GM18520 (cell line): Measurements from ENCODE around the gene ENOX1.

ENCODE experiments used
- ATAC-seq: cut with Tn5 transposase; IDR thresholded peaks from one replicate; pipeline ENCODE4 v1.9.1; 2021; ENCODE audit not compliant: unreplicated experiment

Gene ENOX1

DNA sequence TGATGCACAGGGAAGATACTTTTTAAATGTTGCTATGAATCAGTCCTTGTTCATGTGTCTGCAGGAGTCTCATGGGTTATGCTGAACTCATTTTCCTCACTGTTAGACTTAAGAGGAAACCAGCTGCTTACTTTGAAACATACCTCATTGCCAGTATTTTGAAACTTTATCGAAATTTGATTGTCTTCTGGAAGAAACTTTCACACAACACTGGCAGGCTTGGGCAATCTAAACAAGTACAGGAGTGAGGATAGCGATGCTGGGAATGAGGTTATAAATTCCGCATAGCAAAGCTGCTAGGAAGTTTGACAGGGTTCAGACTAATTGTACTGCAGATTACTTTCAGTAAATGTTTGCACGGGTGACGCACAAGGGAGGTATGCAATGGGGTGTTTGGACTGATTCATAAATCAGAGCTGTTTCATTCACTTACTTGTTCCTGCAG, 517.7 kb downstream of the ENOX1 start:
- no peak for ATAC-seq

DNA sequence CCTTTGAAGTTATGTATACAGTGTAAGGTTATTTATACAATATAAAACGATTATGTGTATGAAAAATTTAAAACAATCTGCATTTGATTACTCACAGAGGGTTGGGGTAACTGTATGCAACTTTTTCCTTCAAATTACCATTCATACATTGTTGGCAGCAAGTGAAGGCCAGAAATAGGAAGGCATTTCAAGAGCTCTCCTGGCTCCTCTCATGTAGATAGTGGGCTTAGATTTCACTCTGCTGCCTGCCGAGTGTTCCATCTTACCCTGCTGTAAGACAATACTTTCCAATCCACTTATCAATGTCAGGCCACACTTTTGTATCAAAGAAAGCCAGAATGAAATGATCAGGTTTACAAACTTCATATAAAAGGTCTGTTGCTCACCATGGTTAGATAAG, 518.1 kb downstream of the ENOX1 start:
- ATAC-seq, result no peak

DNA sequence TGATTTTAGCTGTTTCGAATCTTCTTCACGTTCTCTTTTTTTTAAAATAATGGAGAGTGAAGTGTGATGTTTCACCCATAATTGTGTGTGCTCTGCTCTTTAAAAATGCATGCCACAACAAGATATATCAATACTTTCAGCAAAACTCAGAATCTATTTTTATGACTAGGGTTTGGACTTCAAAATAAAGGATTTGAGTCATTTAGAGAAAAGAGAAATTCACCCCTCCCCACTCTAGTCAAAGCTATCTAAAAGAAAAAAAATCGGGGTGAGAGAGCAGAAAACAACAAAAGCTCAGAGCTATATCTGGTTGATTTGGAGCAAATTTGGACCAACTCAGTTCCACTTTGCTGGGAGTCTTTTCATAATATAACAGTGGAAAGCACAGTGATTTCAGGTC, 518.9 kb downstream of the ENOX1 start:
- no peak for ATAC-seq

DNA sequence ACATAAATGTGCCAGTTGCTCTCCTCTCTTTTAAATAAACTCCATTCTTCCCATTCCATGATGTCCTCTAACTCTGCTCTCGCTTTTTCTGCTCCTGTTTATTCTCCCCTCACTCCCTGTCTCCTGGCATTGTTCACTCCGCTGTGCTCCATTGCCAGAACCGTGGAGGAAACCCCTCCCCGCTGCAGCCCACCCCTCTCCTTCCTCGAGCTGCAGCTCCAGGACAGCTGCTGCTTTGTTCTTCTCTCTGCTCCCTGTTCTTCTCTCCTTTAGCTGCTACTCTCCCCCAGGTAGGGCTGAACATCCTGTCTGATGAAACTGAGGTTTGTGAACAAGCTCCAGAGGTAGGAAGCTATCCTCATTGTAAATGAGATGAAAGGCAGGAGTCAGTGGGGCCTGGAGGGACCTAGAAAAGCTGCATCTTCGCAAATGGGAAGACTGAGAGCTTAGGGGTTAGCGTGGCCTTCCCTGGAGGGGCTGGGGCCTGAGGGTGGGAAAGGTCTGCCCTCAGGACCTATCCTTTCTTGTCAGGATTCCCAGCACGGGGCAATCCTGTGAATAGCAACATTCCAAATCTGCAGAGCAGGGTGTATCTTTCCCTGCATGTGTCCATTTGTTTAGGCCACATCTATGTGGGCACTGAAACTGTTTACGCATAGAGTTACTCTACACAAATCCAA, 519.7 kb downstream of the ENOX1 start:
- no peak for ATAC-seq

DNA sequence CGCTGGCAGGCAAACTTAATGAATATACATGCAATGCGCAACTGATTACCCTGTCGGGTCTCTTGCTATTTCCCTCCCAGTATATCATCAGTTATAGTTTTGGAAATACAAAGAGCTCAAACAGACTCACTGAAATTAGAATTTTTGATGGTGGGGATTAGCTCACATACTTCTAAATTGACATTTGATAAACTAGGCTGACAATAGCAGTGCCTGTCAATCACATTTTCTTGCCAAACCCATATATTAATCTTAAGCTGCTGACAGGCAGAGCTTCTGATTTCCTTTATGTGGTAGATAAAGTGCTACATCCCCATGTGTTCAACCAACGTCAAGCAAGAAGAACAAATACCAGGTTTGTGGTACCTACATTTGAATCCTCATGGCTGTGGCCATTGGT, 521.7 kb downstream of the ENOX1 start:
- ATAC-seq, result no peak

DNA sequence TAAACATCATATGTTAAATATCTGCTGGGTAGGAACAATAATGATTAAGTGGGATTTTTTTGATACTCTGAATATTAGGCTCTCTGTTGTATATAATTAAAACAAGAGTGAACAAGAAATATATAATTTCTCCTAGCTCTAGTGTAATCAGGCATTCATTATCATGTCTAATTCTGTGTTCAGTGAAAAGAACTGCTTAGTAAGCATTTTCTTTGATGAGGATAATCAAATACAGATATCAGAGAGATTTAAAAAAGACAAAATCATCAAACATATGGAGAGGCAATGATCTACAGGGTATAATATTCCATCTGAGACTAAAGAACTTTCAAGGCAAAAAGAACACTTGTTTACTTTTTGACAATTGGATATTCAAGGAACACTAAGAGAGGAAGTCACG, 522.3 kb downstream of the ENOX1 start:
- no peak for ATAC-seq

DNA sequence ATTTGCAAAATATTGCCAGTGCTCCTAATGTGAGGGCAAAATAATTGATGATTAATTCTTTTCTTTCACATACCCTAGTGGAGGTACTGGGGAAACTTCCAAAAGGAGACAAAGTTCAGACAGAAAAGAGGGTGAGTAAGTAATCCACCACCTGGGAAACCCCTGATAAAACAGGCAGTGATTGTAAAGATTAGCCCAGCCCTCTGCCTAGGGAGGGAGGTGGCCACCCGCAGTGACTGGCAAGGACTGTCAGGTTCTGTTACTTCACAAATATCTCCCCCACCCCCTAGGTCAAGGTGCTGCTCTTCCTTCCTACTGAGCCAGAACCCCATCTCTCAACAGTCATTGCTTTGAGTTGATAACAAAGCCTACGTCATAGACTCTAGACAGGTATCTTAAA, 523.7 kb downstream of the ENOX1 start:
- ATAC-seq, result no peak

DNA sequence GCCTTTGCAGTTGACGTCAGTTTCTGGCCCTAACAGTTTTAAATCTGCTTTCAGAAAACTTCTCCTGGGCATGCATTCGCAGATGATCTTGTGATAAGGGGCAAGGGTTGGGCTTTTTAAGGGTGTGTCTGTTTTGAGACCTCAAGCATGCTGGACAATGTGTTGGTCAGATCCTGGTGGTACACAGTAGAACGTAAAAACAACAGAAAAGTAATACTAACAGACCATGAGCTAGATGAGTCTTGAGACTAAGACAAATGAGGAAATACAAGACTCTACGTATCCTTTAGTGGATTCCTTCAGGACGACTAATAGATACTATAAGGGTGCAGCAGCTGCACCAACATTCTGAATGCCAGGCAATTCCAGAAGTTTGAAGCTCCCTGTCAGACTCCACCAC, 525.8 kb downstream of the ENOX1 start:
- ATAC-seq, result no peak

DNA sequence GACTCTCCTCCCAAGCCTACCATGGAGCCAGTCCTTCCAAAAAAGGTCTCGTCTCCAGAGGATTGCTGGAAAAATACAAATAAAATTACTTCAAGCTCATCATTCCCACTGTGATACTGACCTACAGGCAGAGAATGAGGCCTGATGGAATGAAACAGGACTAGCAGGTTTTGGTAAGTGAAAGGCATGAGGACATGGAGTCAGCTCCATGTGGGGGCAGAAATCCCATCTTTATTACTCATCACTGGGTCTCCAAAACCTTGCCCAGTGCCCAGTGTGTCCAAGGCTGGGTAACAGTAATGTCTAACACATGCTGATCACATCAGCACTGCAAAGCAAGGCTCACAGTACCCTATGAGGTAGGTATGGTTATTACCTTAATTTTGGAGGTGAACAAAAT, 528.0 kb downstream of the ENOX1 start:
- no peak for ATAC-seq

DNA sequence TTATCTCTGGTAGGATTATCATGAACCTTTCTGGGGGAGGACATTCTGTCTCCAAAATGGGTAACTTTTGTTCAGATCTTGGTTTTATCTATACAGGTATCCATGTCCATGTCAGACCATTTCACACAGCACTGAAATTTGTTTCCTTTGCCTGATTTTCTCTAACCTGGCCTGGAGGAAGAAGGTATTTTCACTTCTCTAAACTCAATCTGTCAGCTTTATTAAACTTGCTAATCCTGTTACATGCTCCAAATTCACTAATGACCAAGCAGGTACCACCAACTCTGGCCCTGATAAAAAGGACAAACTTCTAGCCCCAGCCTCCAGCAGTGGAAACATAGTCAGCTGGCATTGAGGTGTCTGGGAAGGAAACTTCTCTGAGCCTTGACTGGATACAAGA, 529.0 kb downstream of the ENOX1 start:
- ATAC-seq, result no peak

DNA sequence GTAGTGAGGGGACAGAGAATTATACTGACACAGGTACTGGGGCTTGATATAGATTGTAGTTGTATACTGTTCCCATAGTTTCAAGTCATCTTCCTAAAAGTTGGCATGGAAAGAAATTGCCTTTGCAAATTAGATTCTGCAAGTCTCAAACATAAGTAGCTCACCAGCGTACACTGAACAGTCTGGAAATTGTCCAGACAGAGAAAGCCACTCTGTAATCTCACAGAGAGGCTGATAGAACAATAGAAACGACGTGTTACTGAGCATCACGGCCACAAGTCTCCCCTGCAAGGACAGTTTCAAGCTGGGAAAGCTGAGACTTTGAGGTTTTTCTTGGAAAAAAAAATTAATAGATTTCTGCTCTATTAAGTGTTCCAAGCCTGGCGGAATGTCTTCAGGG, 534.8 kb downstream of the ENOX1 start:
- no peak for ATAC-seq

DNA sequence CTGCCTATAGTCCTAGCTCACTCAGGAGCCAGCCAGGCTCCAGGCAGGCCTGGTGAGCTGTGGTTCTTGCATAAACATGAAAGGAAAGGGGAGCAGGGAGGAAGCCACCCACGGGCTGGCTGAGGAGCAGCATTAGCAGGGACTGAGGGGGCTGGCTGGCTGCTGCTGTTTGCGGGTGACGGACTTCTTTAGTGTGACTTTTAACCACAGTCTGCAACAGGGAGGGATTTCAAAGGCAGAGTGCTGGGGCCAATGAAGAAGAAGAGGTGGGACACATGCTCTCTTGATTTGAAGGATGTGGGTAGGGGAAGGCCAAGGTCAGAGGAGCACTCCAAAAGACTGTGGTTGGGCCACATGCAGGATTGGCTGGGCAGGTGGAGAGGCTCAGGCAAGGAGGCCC, 540.4 kb downstream of the ENOX1 start:
- no peak for ATAC-seq

DNA sequence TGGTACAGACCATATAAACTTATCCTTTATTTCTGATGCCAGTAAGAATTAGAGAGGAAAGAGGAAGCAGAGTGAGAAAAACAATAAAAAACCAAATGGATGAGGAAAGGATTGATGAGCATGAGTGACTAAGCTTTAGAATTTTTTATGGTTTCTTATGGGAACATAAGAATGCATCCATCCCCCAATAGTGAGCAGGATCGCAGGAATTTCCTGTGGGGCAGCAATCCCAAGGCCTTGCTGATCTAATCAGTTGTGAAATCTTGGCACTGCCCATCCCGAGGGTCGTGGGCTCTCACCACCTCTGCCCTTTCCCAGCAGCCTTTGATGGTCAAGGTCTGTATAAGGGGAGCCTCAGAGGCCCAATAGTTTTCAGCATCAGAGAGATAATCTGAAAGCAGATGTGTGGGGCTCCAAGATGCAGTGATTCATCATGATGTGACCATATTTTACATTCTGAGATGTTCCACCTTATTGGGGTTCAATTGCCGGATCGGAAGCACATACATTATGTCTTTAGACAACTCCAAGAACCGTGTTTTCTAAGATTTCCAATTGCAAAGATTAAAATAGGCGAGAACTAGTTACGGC, 541.3 kb downstream of the ENOX1 start:
- ATAC-seq, result no peak

DNA sequence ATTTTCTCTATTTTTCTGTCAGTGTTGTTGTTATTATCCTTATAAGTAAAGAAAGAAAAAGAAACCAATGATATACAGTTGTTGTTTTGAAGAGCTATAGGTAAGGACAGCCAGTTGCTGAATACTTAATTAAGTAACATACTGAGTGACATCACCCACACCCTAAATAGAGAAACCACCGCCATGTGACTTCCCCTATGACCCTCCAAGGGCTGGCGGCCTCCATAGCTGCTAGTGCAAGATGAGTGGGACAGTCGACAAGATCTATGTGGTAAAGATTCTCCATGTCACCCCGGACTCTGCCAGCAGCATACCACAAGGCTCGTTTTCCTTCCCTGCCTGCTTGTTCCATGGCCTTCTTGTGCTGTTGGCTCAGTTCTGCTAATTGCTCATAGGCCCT, 542.3 kb downstream of the ENOX1 start:
- ATAC-seq, result no peak

DNA sequence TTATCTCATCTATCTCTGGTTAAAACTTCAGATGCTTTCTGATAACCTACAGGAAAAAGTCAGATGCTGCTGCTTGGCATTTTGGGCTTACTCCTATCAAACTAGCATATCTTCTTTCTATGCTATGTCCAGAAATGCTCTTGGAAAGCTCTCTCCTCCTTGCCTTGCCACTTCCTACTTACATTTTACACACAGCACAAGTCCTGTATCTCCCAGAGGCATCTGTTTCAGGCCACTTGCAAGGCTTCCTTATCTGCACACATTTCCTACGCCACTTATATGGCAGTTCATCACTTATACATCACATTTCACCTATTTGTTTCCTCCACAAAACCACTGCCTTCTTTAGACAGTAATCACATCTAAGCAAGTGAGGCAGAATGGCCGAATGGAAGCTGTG, 543.1 kb downstream of the ENOX1 start:
- no peak for ATAC-seq

DNA sequence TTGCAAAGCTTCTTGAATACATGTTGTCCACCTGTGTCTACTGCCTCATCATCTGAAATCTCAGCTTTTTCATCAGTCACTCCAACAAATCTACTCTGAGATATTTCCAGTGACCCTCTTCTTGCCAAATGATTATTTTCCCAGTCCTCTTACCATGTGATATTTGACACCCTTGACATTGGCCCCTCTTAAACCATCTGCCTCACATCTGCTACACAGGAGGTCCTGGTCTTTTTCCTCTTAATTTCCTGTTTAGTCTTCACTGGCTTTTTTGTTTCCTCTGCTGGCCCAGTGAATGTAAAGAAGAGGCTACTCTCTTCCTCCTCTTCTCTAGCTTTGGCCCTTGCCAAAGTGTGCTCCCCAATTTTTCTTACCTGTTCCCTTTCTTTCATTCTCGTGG, 544.7 kb downstream of the ENOX1 start:
- no peak for ATAC-seq

DNA sequence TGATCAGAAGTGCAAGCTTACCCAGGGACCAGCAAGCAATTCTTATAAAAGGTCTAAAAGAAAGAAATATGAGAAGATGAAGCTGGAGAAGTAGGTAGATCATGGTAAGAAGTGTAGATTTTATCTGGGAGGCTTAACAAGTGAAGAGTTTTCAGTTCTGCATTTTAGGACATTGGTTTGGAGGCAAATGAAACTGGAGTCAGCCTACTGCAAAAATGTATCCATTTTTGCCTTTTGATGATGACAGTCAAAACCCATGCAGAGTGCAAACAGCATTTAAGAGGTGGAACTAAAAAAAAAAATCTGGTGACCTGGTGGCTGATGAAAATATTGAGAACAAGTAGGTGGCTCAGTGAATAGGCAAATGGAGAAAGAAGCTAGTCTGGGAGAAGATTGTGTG, 546.5 kb downstream of the ENOX1 start:
- no peak for ATAC-seq

DNA sequence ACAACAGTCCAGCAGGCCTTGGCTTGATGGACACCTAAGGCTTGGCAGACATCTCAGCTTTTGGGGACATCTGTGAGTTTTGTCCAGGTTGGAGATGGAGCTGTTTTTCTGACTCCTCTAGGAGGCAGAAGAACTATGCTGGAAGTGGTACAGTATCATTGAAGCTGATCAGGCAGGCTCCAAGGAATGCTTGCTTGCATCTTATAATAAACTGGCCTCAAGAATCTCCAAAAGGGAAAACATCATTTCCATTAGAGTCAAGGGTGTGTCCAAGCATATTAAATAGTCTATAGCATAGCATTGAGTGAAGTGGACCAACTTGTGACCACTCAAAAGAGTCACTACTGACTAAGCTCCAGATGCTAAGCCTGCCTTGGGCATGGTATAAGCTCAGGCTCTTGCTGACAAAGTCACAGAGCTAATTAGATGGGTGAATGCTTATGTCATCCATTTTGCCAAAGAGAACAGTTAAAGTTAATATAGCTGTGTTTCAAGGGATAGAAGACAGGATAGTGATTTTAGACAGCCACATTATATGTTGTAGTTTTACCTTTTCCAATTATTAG, 547.4 kb downstream of the ENOX1 start:
- no peak for ATAC-seq

DNA sequence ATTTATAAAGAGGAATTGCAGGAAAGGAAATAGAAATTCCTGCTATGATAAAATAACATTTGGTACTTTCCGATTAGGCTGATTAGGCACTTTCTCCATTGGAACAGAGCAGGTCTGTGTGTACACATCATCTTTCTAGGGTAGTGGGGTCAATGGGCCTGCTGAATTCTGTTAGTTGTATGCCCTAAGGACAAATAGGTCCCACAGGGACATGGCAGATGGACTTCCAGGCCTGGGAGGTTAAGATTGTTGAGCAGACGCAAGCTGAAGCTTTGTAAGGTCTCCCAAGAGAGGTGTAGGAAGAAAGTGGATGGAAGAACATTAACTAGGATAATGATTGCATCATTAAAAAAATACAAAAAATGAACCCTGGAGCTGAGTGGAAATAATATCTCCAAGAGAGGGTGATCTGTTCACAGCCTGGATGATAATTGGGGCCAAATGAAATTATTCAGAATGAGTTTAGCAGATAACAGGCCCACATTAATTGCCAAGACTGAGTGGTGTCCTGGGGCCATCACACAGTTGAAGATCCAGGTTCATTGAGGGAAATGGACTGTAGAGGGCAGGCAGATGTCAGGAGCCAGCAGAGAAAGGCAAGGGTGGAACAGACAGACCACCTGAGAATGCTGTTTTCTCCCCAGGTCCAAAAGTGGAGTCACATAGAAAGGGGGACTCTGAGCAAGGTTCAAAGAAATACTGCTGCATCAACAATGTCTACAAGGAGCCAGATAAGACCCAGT, 548.3 kb downstream of the ENOX1 start:
- ATAC-seq, result no peak

DNA sequence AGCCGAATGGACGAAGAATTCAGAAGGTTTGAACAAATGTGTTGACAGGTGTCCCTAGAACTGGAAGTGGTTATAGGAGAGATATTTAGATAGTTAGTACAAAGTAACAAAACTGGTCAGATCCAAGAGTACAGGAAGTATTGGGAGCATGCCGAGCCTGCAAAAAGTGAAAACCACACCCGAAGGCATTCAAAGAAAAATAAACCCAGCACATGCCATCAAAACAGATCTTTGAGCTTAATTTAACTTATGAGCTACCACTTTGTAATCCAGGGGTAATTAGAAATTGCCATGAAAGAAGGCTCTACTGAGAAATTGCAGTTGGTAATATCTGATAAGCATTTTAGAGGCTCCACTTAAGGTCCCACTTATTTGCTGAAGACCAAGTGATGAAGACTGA, 549.2 kb downstream of the ENOX1 start:
- no peak for ATAC-seq

DNA sequence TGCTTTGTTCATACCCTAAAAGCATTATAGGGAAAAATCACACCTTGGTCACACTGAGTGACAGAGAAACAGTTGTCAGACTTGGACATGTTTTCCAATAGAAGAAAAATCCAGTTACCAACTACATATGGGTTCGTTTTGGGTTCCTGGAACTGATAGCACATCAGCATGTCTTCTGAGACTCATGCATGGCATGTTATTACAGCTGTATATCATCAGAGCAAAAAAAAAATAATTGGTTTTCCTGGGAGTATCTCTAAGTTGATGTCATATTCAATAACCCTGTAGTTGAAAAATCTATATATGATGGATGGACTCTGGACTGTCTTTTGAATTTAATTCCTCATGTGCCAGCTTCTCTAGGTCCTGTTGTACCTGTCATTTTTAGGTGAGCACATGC, 551.7 kb downstream of the ENOX1 start:
- ATAC-seq, result no peak

DNA sequence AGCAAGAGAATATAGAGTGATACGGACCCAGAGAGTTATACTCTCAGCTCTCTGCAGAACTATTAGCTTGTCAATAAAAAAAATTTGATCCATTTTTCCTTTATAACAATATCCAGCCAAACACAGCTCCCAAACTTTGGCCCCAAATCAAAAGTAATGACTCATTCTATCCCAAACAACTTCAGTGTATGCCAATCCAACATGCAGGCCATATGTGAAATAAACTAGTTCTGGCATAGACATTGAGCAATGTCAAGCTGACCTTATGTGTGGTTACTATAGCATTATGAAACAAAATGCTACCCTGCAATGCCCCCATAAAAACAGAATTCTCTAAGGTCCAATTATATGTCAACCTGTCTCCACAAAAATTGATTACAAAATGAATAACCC, 553.9 kb downstream of the ENOX1 start:
- ATAC-seq, result no peak
